HepG2 (cell line): ENCODE results near the gene WDR5B. TPM values are rescaled to one million over a fixed set of nuclear protein-coding genes. Genes with fewer than 3 reads are reported as not detected.
A peak's percentile ranks its signal among the peaks of the same experiment; 100 is the strongest.

Experiments used
- ELF1 ChIP-seq: sonication (generic); formaldehyde crosslinking; IDR thresholded peaks from 2 replicates; pipeline ENCODE4 v1.4.0; 2020; ENCODE audit warnings: missing genetic modification reagents
- FOXC1 ChIP-seq: sonication (generic); formaldehyde crosslinking; IDR thresholded peaks from 2 replicates; pipeline ENCODE4 v1.8.0; 2022; ENCODE audit warnings: mild to moderate bottlenecking, missing genetic modification reagents, borderline replicate concordance
- FOXO1 ChIP-seq: sonication (generic); formaldehyde crosslinking; IDR thresholded peaks from 2 replicates; pipeline ENCODE4 v1.4.0; 2020; ENCODE audit warnings: missing genetic modification reagents
- HCFC1 ChIP-seq: fragments of 150-350 bp; IDR thresholded peaks from 2 replicates; pipeline ENCODE4 v1.6.1; 2014; ENCODE audit warnings: low read depth, low read length
- LCORL ChIP-seq, 2 experiments: fragments of 450-650 bp in 1 of 2; sonication (generic) in 1 of 2; formaldehyde crosslinking in 1 of 2; IDR thresholded peaks; 2 replicates each; pipeline versions ENCODE4 v1.5.0 to v1.6.1; 2017 to 2020; ENCODE audit warnings: antibody characterized with exemption in 1 of 2, missing genetic modification reagents in 1 of 2
- MATR3 ChIP-seq: sonication (generic); formaldehyde crosslinking; IDR thresholded peaks from 2 replicates; pipeline ENCODE4 v1.4.0; 2020; ENCODE audit warnings: missing genetic modification reagents
- NR1H2 ChIP-seq: sonication (generic); formaldehyde crosslinking; IDR thresholded peaks from 2 replicates; pipeline ENCODE4 v1.8.1; 2022; ENCODE audit warnings: low read depth, missing genetic modification reagents, borderline replicate concordance
- PRDM10 ChIP-seq: sonication (generic); formaldehyde crosslinking; IDR thresholded peaks from 2 replicates; pipeline ENCODE4 v1.4.0; 2020; ENCODE audit warnings: low read depth, missing genetic modification reagents
- SAP130 ChIP-seq: IDR thresholded peaks from 2 replicates; pipeline ENCODE4 v1.6.1; 2016; ENCODE audit warnings: low read depth
- SIN3B ChIP-seq: fragments of 150-350 bp; IDR thresholded peaks from 2 replicates; pipeline ENCODE4 v1.6.1; 2014; ENCODE audit warnings: low read length
- SMYD3 ChIP-seq: sonication (generic); formaldehyde crosslinking; IDR thresholded peaks from 2 replicates; pipeline ENCODE4 v1.8.1; 2023; ENCODE audit warnings: mild to moderate bottlenecking, missing genetic modification reagents
- ZBTB20 ChIP-seq: sonication (generic); formaldehyde crosslinking; IDR thresholded peaks from 2 replicates; pipeline ENCODE4 v1.8.1; 2023; ENCODE audit warnings: missing genetic modification reagents, low read depth, mild to moderate bottlenecking, borderline replicate concordance
- ZFP37 ChIP-seq: sonication (generic); formaldehyde crosslinking; IDR thresholded peaks from 2 replicates; pipeline ENCODE4 v1.4.0; 2020; ENCODE audit warnings: missing genetic modification reagents, borderline replicate concordance
- ZNF232 ChIP-seq: sonication (generic); formaldehyde crosslinking; IDR thresholded peaks from 2 replicates; pipeline ENCODE4 v1.4.0; 2020; ENCODE audit warnings: missing genetic modification reagents, borderline replicate concordance
- ZNF30 ChIP-seq: sonication (generic); formaldehyde crosslinking; IDR thresholded peaks from 2 replicates; pipeline ENCODE4 v1.5.0; 2020; ENCODE audit warnings: mild to moderate bottlenecking, missing genetic modification reagents
- ZNF484 ChIP-seq: sonication (generic); formaldehyde crosslinking; IDR thresholded peaks from 2 replicates; pipeline ENCODE4 v1.5.1; 2020; ENCODE audit warnings: mild to moderate bottlenecking, low read depth, missing genetic modification reagents, borderline replicate concordance
- ZNF547 ChIP-seq: sonication (generic); formaldehyde crosslinking; IDR thresholded peaks from 2 replicates; pipeline ENCODE4 v1.5.1; 2020; ENCODE audit warnings: mild to moderate bottlenecking, missing genetic modification reagents
- ZNF563 ChIP-seq: sonication (generic); formaldehyde crosslinking; IDR thresholded peaks from 2 replicates; pipeline ENCODE4 v1.8.0; 2022; ENCODE audit warnings: mild to moderate bottlenecking, moderate library complexity, missing genetic modification reagents
- ZNF574 ChIP-seq: sonication (generic); formaldehyde crosslinking; IDR thresholded peaks from 2 replicates; pipeline ENCODE4 v1.4.0; 2020; ENCODE audit warnings: missing genetic modification reagents
- ZNF644 ChIP-seq: IDR thresholded peaks from 2 replicates; pipeline ENCODE4 v1.6.1; 2016; ENCODE audit warnings: low read depth
- ZNF773 ChIP-seq: sonication (generic); formaldehyde crosslinking; IDR thresholded peaks from 2 replicates; pipeline ENCODE4 v1.4.0; 2020; ENCODE audit warnings: missing genetic modification reagents, borderline replicate concordance
- ZNF777 ChIP-seq: sonication (generic); formaldehyde crosslinking; IDR thresholded peaks from 2 replicates; pipeline ENCODE4 v1.4.0; 2020; ENCODE audit warnings: missing genetic modification reagents
- ZNF883 ChIP-seq: sonication (generic); formaldehyde crosslinking; IDR thresholded peaks from 2 replicates; pipeline ENCODE4 v1.5.1; 2020; ENCODE audit warnings: mild to moderate bottlenecking, missing genetic modification reagents; ENCODE audit errors: not compliant biosample characterization
- ZZZ3 ChIP-seq: sonication (generic); formaldehyde crosslinking; IDR thresholded peaks from 2 replicates; pipeline ENCODE4 v1.4.0; 2020; ENCODE audit warnings: missing genetic modification reagents, mild to moderate bottlenecking, borderline replicate concordance
- polyA plus RNA-seq, 8 experiments: library from polyadenylated mRNA; depleted of rRNA in 3 of 8; stranded (reverse) in 7 of 8; unstranded in 1 of 8; fragments of >200 nt; fragmentation: Illumina TruSeq in 4 of 8; extraction: Trizol in 4 of 8; gene quantifications; 2 replicates each; pipeline versions ENCODE4 v1.2.1 to v1.2.3, GENCODE V29; 2011 to 2016; ENCODE audit warnings: low read depth in 4 of 8, missing spikeins in 1 of 8, mixed read lengths in 1 of 8; ENCODE audit not compliant: insufficient read depth in 1 of 8
- total RNA-seq, 5 experiments: library from RNA; depleted of rRNA; stranded (reverse); fragments of >200 nt; fragmentation: Illumina TruSeq; extraction: Trizol; gene quantifications; 2 replicates each; pipeline ENCODE4 v1.2.3, GENCODE V29; 2016; ENCODE audit warnings: low read depth in 1 of 5

WDR5B gene
- total and polyA plus RNA-seq, 2 of the 13 experiments (the other 11 are each of a cell fraction or from before 2014, with no cell fraction given) = 2.5 to 3.6 TPM

DNA sequence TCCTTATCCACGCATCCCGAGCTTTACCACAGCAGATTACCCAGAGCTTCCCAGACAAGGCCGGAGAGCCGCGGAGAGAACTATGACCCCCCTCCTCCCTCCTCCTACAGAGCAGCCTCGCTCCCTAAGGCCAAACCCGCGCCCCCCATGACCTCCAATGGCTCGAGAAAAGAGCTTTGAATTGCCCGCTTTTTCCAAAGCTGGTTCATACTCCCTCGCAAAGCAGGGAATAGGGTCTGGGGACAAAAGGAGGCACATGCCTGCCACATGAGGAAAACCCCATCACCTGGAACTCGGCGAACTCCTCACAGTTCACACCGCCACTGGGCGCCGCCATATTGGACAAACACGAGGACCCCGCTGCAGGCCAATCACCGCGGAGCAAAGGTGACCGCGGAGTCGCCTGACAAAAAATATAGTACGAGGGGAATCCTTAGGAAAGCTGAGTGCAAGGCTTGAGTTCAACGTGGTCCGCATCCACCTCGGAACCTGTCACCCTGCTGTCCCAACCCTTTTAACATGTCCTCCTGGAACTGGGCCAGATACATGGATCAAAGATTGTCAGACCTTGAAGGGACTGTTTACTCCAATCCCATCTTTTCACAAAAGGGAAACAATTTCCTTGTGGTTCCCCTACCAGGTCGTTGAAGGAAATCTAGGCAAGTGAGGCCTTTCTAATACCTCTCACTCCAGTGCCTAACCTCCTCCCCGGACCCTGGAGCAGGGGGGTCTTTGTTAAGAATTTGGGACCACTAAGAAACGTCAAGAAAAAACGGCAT lies 32.8 kb downstream of the WDR5B start, which contains the start of gene MIX23 (continued):
- peak; percentile 75 for TF ChIP-seq PRDM10 (CRISPR knock-in tag)
- TF ChIP-seq ZNF563 = peak; percentile 72; the same call in 1 of the 2 replicates
- TF ChIP-seq ZZZ3 (CRISPR knock-in tag) = peak; percentile 73; the same call in 1 of the 2 replicates
- no peak for TF ChIP-seq ZNF30 (CRISPR knock-in tag)
- TF ChIP-seq ELF1 (CRISPR knock-in tag) = no peak; the same call in 1 of the 2 replicates
- peak; percentile 89; the same call in 1 of the 2 replicates for TF ChIP-seq FOXC1 (CRISPR knock-in tag)
- peak; percentile 54 for TF ChIP-seq ZNF883
- TF ChIP-seq MATR3 = no peak
- TF ChIP-seq HCFC1 = peak; percentile 63; the same call in 1 of the 2 replicates
- TF ChIP-seq SIN3B = peak; percentile 96
- peak; percentile 81 for TF ChIP-seq SAP130 (CRISPR knock-in tag)
- peak; percentile 87; the same call in 1 of the 2 replicates for TF ChIP-seq ZNF547 (CRISPR knock-in tag)
- peak; percentile 61; the same call in 1 of the 2 replicates for TF ChIP-seq ZNF773 (CRISPR knock-in tag)
- peak; percentile 79 for TF ChIP-seq ZNF574 (CRISPR knock-in tag)
- no peak for TF ChIP-seq ZNF644 (CRISPR knock-in tag)
- TF ChIP-seq ZFP37 = peak; percentile 70; the same call in 1 of the 2 replicates
- TF ChIP-seq ZNF777 (CRISPR knock-in tag) = no peak
- TF ChIP-seq ZNF484 = 0 out of 2 replicates have a peak, but pooled peaks have one; percentile 20
- no peak for TF ChIP-seq NR1H2
- TF ChIP-seq ZBTB20 (CRISPR knock-in tag) = peak; percentile 68; the same call in 1 of the 2 replicates
- peak; percentile 89 for TF ChIP-seq SMYD3 (CRISPR knock-in tag)
- TF ChIP-seq ZNF232 (CRISPR knock-in tag) = peak; percentile 84
- 0 out of 2 replicates have a peak, but pooled peaks have one; percentile 21 for TF ChIP-seq FOXO1 (CRISPR knock-in tag)
- no peak for TF ChIP-seq LCORL (IDR thresholded peaks at IDR 0.05)
- TF ChIP-seq LCORL (CRISPR knock-in tag; IDR thresholded peaks at IDR 0.05) = peak; percentile 42; the same call in 1 of the 2 replicates
